GM23248 (cell line): ENCODE measurements around the gene PAX7. TPM values are rescaled to one million over a fixed set of nuclear protein-coding genes. Genes with fewer than 3 reads are reported as not detected.

Experiments used
- DNase-seq: peaks from one replicate; pipeline ENCODE4 v3.0.0-alpha.2; 2015
- H2AFZ ChIP-seq: fragments of 200-600 bp; sonication (generic); 2 replicates; pipeline ENCODE4 v1.6.1; 2016; ENCODE audit warnings: antibody characterized with exemption
- H3F3A ChIP-seq: fragments of 200-600 bp; sonication (generic); 2 replicates; pipeline ENCODE4 v1.6.1; 2016; ENCODE audit warnings: mild to moderate bottlenecking, antibody characterized with exemption, mixed run types; ENCODE audit not compliant: insufficient read depth
- H3K27ac ChIP-seq: fragments of 200-600 bp; sonication (generic); 2 replicates; pipeline ENCODE4 v1.5.1; 2016; ENCODE audit warnings: mild to moderate bottlenecking
- H3K27me3 ChIP-seq: fragments of 200-600 bp; sonication (generic); replicated peaks from 2 replicates; pipeline ENCODE4 v1.6.1; 2016; ENCODE audit warnings: mild to moderate bottlenecking; ENCODE audit not compliant: insufficient read depth
- H3K36me3 ChIP-seq: fragments of 200-600 bp; sonication (generic); 2 replicates; pipeline ENCODE4 v1.6.1; 2016; ENCODE audit warnings: low read depth, mild to moderate bottlenecking
- H3K4me1 ChIP-seq: fragments of 200-600 bp; sonication (generic); 2 replicates; pipeline ENCODE4 v1.6.1; 2016; ENCODE audit warnings: mild to moderate bottlenecking; ENCODE audit not compliant: insufficient read depth
- H3K4me2 ChIP-seq: fragments of 200-600 bp; sonication (generic); one replicate; pipeline ENCODE4 v1.6.1; 2016; ENCODE audit warnings: mild to moderate bottlenecking; ENCODE audit not compliant: unreplicated experiment
- H3K4me3 ChIP-seq: fragments of 200-600 bp; sonication (generic); 2 replicates; pipeline ENCODE4 v1.5.1; 2016; ENCODE audit warnings: mild to moderate bottlenecking
- H3K79me2 ChIP-seq: fragments of 200-600 bp; sonication (generic); 2 replicates; pipeline ENCODE4 v1.6.1; 2016; ENCODE audit warnings: mild to moderate bottlenecking; ENCODE audit not compliant: insufficient read depth
- H3K9ac ChIP-seq: fragments of 200-600 bp; sonication (generic); 2 replicates; pipeline ENCODE4 v1.6.1; 2016; ENCODE audit warnings: mild to moderate bottlenecking
- H3K9me2 ChIP-seq: fragments of 200-600 bp; sonication (generic); 2 replicates; pipeline ENCODE4 v1.6.1; 2016; ENCODE audit warnings: mixed run types, mild to moderate bottlenecking, moderate library complexity; ENCODE audit not compliant: insufficient read depth
- H3K9me3 ChIP-seq: fragments of 200-600 bp; sonication (generic); one replicate; pipeline ENCODE4 v1.6.1; 2017; ENCODE audit warnings: low read depth
- H4K20me1 ChIP-seq: fragments of 200-600 bp; sonication (generic); 2 replicates; pipeline ENCODE4 v1.6.0; 2016; ENCODE audit not compliant: insufficient read depth
- EZH2 ChIP-seq: fragments of 200-600 bp; sonication (generic); IDR thresholded peaks from 2 replicates; pipeline ENCODE4 v1.6.1; 2018; ENCODE audit warnings: antibody characterized with exemption, mild to moderate bottlenecking; ENCODE audit not compliant: insufficient read depth, poor library complexity, severe bottlenecking
- EZH2phosphoT487 ChIP-seq: fragments of 200-600 bp; sonication (generic); IDR thresholded peaks from 2 replicates; pipeline ENCODE4 v1.6.1; 2018; ENCODE audit warnings: antibody characterized with exemption, moderate library complexity, mild to moderate bottlenecking, low read depth; ENCODE audit not compliant: insufficient read depth
- WGBS, 2 experiments: methylation state at CpG; one replicate each; pipeline ENCODE4 v1.1.6; 2015 to 2017; ENCODE audit warnings: low lambda C conversion rate in 2 of 2, low coverage in 1 of 2; ENCODE audit errors: missing lambda C conversion rate in 2 of 2; 5-methylcytosine and 5-hydroxymethylcytosine counted together
- in situ Hi-C: fragments of 300-500 bp; cut with MboI; formaldehyde crosslinking; loops from 2 replicates; pipeline ENCODE4 v1.15.0; 2020
- polyA plus RNA-seq: library from polyadenylated mRNA; unstranded; fragments of >200 nt; fragmentation: Nextera tagmentation; extraction: Ambion mirVana; gene quantifications from 2 replicates; pipeline ENCODE4 v1.2.1, GENCODE V29; 2016
- total RNA-seq: library from RNA; depleted of rRNA; stranded (reverse); fragments of >200 nt; shearing (Covaris generic); gene quantifications from 2 replicates; pipeline ENCODE4 v1.2.3, GENCODE V29; 2014

The PAX7 gene
- total and polyA plus RNA-seq, 2 experiments from 2014 or later: not detected

- Histone ChIP-seq H3K9me3 (no peaks in the 10 kb centered on the region), H3K4me3 (no peak overlapping the region), H3K4me1 (no peaks in the 10 kb centered on the region), H3K9me2 (no peaks in the 10 kb centered on the region), H4K20me1 (no peaks in the 10 kb centered on the region), H3K27ac (no peak overlapping the region), H3K4me2 (no peak overlapping the region), H3K79me2 (no peaks in the 10 kb centered on the region), H2AFZ (no peak overlapping the region), H3K27me3 (no peaks in the 10 kb centered on the region; the same call in 1 of the 2 replicates), H3K9ac (no peak overlapping the region), H3K36me3 (no peaks in the 10 kb centered on the region), H3F3A (no peaks in the 10 kb centered on the region)
- 47 to 53% methylated on average over 7 of the region's 7 CpGs for WGBS, 2 experiments
- in situ Hi-C loops: no loop called here
- no peak for DNase-seq
- TF ChIP-seq EZH2 (no peak), EZH2phosphoT487 (no peak)
Observed at GRCh38 chr1:18607289-18607760, 23.3 kb upstream of the PAX7 start.

GRCh38 chr1:18608534-18608933 lies 22.1 kb upstream of the PAX7 start:
- 21 to 23% methylated on average over 1 of the region's 1 CpG for WGBS, 2 experiments
- in situ Hi-C loops: no loop called here

GRCh38 chr1:18611311-18611710 lies 19.3 kb upstream of the PAX7 start:
- WGBS, 2 experiments: 28 to 45% methylated on average over 8 of the region's 8 CpGs
- no peaks in the 10 kb centered on the region for H3K36me3 ChIP-seq
- no peaks in the 10 kb centered on the region for H3F3A ChIP-seq
- in situ Hi-C loops: no loop called here
- no peaks in the 10 kb centered on the region for H3K79me2 ChIP-seq
- TF ChIP-seq EZH2phosphoT487: no peak
- TF ChIP-seq EZH2: no peak
- H3K4me2 ChIP-seq: no peak overlapping the region
- no peaks in the 10 kb centered on the region; the same call in 1 of the 2 replicates for H3K27me3 ChIP-seq
- H3K4me1 ChIP-seq: no peaks in the 10 kb centered on the region
- H3K27ac ChIP-seq: no peak overlapping the region
- H3K9me2 ChIP-seq: no peaks in the 10 kb centered on the region
- H3K4me3 ChIP-seq: no peak overlapping the region
- H4K20me1 ChIP-seq: no peaks in the 10 kb centered on the region
- no peaks in the 10 kb centered on the region for H3K9me3 ChIP-seq
- H2AFZ ChIP-seq: no peak overlapping the region
- no peak overlapping the region for H3K9ac ChIP-seq
- no peak for DNase-seq

More at GRCh38 chr1:18608534-18608933, 22.1 kb upstream of the PAX7 start:
- no peak overlapping the region for H3K4me2 ChIP-seq
- H3F3A ChIP-seq: no peaks in the 10 kb centered on the region
- H3K27me3 ChIP-seq: no peaks in the 10 kb centered on the region; the same call in 1 of the 2 replicates
- H4K20me1 ChIP-seq: no peaks in the 10 kb centered on the region
- H3K79me2 ChIP-seq: no peaks in the 10 kb centered on the region
- no peak overlapping the region for H3K9ac ChIP-seq
- no peaks in the 10 kb centered on the region for H3K9me3 ChIP-seq
- TF ChIP-seq EZH2: no peak
- TF ChIP-seq EZH2phosphoT487: no peak
- no peak overlapping the region for H3K4me3 ChIP-seq
- no peaks in the 10 kb centered on the region for H3K9me2 ChIP-seq
- H3K4me1 ChIP-seq: no peaks in the 10 kb centered on the region
- H2AFZ ChIP-seq: no peak overlapping the region
- H3K36me3 ChIP-seq: no peaks in the 10 kb centered on the region
- no peak overlapping the region for H3K27ac ChIP-seq
- no peak for DNase-seq

GRCh38 chr1:18612073-18612472 lies 18.6 kb upstream of the PAX7 start:
- Histone ChIP-seq H3K27me3 (no peaks in the 10 kb centered on the region; the same call in 1 of the 2 replicates), H3K4me2 (no peak overlapping the region), H3K27ac (no peak overlapping the region), H3K4me3 (no peak overlapping the region), H3K36me3 (no peaks in the 10 kb centered on the region), H3K9me3 (no peaks in the 10 kb centered on the region), H3K79me2 (no peaks in the 10 kb centered on the region), H3K4me1 (no peaks in the 10 kb centered on the region), H3K9ac (no peak overlapping the region), H3F3A (no peaks in the 10 kb centered on the region), H4K20me1 (no peaks in the 10 kb centered on the region), H3K9me2 (no peaks in the 10 kb centered on the region), H2AFZ (no peak overlapping the region)
- no peak for TF ChIP-seq EZH2
- no peak for TF ChIP-seq EZH2phosphoT487
- WGBS, 2 experiments: 5 to 9% methylated on average over 8 of the region's 8 CpGs
- DNase-seq: no peak
- in situ Hi-C loops: no loop called here
